Ishikawa (cell line): Measurements from ENCODE around the gene HOXC11.
A peak's percentile ranks its signal among the peaks of the same experiment; 100 is the strongest.

Source experiments
- CEBPB ChIP-seq: IDR thresholded peaks from 2 replicates; pipeline ENCODE4 v1.6.1; 2012
- CREB1 ChIP-seq: IDR thresholded peaks from 2 replicates; pipeline ENCODE4 v1.6.1; 2012; ENCODE audit warnings: low read depth
- EGR1 ChIP-seq: IDR thresholded peaks from 2 replicates; pipeline ENCODE4 v1.6.1; 2012
- EP300 ChIP-seq: IDR thresholded peaks from 2 replicates; pipeline ENCODE4 v1.6.1; 2012; ENCODE audit warnings: borderline replicate concordance
- FOXM1 ChIP-seq: IDR thresholded peaks from 2 replicates; pipeline ENCODE4 v1.6.1; 2012; ENCODE audit warnings: low read depth, borderline replicate concordance
- NFIC ChIP-seq: IDR thresholded peaks from 2 replicates; pipeline ENCODE4 v1.6.1; 2012
- RAD21 ChIP-seq: IDR thresholded peaks from 2 replicates; pipeline ENCODE4 v1.6.1; 2012; ENCODE audit warnings: low read depth
- TAF1 ChIP-seq: IDR thresholded peaks from 2 replicates; pipeline ENCODE4 v1.6.1; 2012; ENCODE audit warnings: low read depth, mild to moderate bottlenecking
- TCF12 ChIP-seq: IDR thresholded peaks from 2 replicates; pipeline ENCODE4 v1.6.1; 2012; ENCODE audit warnings: low read depth
- TEAD4 ChIP-seq: IDR thresholded peaks from 2 replicates; pipeline ENCODE4 v1.6.1; 2012
- YY1 ChIP-seq: IDR thresholded peaks from 2 replicates; pipeline ENCODE4 v1.6.1; 2012; ENCODE audit warnings: low read depth
- ZBTB7A ChIP-seq: IDR thresholded peaks from 2 replicates; pipeline ENCODE4 v1.6.1; 2012; ENCODE audit warnings: low read depth
- TF ChIP-seq, protein P1 (sequence below): IDR thresholded peaks from 2 replicates; pipeline ENCODE4 v1.6.1; 2012
- TF ChIP-seq, protein P2 (sequence below): IDR thresholded peaks from 2 replicates; pipeline ENCODE4 v1.6.1; 2012; ENCODE audit warnings: low read depth, mild to moderate bottlenecking
- TF ChIP-seq, protein P3 (sequence below): IDR thresholded peaks from 2 replicates; pipeline ENCODE4 v1.6.1; 2012

The HOXC11 gene

DNA sequence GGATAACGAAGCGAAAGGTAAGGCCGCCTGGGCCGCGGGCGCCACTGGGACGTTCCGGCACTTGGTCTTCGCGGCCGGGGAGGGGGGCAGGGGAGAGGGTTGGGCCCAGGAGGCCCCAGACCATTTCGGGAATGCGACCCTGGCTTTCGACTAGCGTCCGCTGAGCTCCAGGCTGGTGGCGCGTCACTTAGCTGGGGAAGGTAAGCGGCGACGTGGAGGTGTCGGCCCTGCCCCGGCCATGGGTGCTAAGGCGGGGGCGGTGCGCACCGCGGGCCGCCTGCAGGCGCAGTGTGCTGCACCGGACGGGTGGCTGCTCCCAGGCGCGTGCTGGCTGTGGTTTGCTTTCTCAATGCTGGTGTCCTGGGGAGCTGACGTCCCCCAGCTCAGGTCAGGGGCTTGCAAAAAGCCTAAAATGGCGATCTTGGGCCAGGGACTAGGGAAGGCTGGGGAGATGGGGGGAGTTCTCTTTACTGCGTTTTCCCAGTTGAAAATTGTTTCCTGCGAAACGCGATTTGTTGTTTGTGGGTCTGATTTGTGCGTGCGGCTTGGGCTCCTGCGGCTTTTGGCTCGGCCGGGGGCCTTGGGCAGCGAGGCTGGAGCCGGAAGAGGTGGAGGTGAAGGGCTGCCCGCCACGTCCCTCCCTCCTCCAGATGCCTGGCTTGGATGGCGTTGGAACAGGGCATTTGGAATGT, 13.2 kb downstream of the HOXC11 start:
- TF ChIP-seq TEAD4 = no peak
- TF ChIP-seq TAF1 = no peak
- TF ChIP-seq TCF12 = no peak
- no peak for TF ChIP-seq EGR1
- no peak for TF ChIP-seq FOXM1
- TF ChIP-seq ZBTB7A = peak; percentile 38; the same call in 1 of the 2 replicates
- TF ChIP-seq NFIC = no peak
- no peak for TF ChIP-seq CEBPB
- TF ChIP-seq, protein P1, sequence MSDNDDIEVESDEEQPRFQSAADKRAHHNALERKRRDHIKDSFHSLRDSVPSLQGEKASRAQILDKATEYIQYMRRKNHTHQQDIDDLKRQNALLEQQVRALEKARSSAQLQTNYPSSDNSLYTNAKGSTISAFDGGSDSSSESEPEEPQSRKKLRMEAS = peak; percentile 50; the same call in 1 of the 2 replicates
- TF ChIP-seq, protein P2, sequence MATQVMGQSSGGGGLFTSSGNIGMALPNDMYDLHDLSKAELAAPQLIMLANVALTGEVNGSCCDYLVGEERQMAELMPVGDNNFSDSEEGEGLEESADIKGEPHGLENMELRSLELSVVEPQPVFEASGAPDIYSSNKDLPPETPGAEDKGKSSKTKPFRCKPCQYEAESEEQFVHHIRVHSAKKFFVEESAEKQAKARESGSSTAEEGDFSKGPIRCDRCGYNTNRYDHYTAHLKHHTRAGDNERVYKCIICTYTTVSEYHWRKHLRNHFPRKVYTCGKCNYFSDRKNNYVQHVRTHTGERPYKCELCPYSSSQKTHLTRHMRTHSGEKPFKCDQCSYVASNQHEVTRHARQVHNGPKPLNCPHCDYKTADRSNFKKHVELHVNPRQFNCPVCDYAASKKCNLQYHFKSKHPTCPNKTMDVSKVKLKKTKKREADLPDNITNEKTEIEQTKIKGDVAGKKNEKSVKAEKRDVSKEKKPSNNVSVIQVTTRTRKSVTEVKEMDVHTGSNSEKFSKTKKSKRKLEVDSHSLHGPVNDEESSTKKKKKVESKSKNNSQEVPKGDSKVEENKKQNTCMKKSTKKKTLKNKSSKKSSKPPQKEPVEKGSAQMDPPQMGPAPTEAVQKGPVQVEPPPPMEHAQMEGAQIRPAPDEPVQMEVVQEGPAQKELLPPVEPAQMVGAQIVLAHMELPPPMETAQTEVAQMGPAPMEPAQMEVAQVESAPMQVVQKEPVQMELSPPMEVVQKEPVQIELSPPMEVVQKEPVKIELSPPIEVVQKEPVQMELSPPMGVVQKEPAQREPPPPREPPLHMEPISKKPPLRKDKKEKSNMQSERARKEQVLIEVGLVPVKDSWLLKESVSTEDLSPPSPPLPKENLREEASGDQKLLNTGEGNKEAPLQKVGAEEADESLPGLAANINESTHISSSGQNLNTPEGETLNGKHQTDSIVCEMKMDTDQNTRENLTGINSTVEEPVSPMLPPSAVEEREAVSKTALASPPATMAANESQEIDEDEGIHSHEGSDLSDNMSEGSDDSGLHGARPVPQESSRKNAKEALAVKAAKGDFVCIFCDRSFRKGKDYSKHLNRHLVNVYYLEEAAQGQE = no peak
- TF ChIP-seq, protein P3, sequence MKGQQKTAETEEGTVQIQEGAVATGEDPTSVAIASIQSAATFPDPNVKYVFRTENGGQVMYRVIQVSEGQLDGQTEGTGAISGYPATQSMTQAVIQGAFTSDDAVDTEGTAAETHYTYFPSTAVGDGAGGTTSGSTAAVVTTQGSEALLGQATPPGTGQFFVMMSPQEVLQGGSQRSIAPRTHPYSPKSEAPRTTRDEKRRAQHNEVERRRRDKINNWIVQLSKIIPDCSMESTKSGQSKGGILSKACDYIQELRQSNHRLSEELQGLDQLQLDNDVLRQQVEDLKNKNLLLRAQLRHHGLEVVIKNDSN = no peak
- TF ChIP-seq YY1 = no peak
- no peak for TF ChIP-seq RAD21
- no peak for TF ChIP-seq CREB1
- TF ChIP-seq EP300 = no peak

DNA sequence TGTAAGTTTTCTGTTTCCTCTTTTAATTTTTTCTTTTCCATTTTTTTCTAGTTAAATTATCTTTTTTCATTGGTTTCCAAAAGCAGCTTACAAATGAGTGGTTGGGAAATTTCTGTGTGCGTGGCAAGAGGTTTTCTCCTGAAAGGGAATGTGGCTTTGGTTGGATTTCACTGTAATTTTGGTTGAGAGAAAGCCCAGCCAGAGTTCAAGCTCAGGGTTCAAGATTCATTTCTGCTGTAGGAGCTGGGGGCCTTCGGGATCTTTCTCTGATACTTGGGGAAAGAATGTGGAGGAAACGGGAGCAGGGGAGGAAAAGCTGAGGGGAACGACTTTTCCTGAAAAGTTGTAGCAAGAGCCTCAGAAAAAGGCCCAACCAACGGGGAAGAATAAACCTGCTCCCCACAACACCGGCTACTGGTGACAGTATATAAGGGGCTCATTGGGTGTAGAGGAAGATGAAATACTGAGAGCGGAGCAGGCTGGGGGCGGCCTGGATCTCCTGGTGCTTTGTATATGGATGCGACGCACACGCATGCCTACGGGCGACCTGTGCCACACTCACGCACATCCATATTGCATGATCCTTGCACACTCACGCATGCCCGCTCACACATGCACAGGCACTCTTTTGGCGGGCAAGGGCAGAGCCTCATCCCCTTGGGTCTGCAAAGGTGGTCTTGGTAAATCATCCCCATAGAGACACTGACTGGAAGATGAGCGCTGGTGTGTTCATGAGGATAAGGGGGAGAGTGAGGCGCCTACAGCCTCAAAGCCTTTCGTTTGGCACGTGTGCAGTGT, 14.0 kb downstream of the HOXC11 start:
- no peak for TF ChIP-seq NFIC
- no peak for TF ChIP-seq EGR1
- TF ChIP-seq RAD21 = no peak
- no peak for TF ChIP-seq TCF12
- TF ChIP-seq EP300 = no peak
- TF ChIP-seq, protein P3 = no peak
- no peak for TF ChIP-seq TEAD4
- TF ChIP-seq, protein P2 = no peak
- TF ChIP-seq CEBPB = no peak
- no peak for TF ChIP-seq ZBTB7A
- no peak for TF ChIP-seq CREB1
- no peak for TF ChIP-seq FOXM1
- TF ChIP-seq YY1 = no peak
- TF ChIP-seq, protein P1 = no peak
- TF ChIP-seq TAF1 = no peak

DNA sequence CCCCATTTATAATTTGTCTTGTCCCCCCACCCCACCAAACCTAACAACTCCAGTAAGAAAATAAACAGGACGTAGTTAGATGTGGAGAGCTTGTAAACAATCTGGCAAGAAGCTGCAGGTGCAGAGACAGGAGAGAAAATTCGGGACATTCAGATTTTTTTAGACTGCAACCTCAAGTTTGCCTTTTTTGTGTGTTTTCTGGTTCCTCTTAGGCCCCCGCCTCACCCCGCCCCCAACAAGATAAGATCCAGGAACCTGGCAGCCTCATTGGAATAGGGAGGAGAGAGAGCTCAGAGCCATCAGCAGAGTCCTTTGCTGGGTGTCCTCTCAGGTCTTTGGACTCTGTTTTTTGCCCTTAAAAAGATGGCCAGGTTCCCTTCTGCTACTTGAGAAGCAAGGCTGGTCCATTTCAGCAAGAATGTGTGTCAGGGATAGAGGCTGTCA, 14.9 kb downstream of the HOXC11 start:
- TF ChIP-seq TEAD4 = no peak
- TF ChIP-seq, protein P2 = no peak
- TF ChIP-seq, protein P3 = no peak
